ENCODE data around the gene LTBP2. TPM values are rescaled to one million over a fixed set of nuclear protein-coding genes. Genes with fewer than 3 reads are reported as not detected.

The LTBP2 gene
- total and polyA plus RNA-seq, 2 of the 8 experiments (the other 6 are each of a cell fraction or from before 2014, with no cell fraction given) = 0.48 to 0.89 TPM

- no peak for TF ChIP-seq FOSL1 (IDR thresholded peaks at IDR 0.05; ENCODE audit: insufficient read depth, low read depth, low read length)
- no peak for TF ChIP-seq EP300 (IDR thresholded peaks at IDR 0.05; ENCODE audit: borderline replicate concordance in 1 of 2, low read depth in 2 of 2, low read length in 2 of 2)
- TF ChIP-seq POLR2AphosphoS5 (IDR thresholded peaks at IDR 0.05; ENCODE audit: low read depth, low read length) = no peak
- no peak for TF ChIP-seq RXRA (IDR thresholded peaks at IDR 0.05; ENCODE audit: insufficient read depth, low read depth, low read length)
- no peak for TF ChIP-seq BRCA1 (IDR thresholded peaks at IDR 0.05; ENCODE audit: low read depth, low read length)
- TF ChIP-seq SIX5 (IDR thresholded peaks at IDR 0.05; ENCODE audit: low read depth, low read length) = no peak
- TF ChIP-seq SAP30 (IDR thresholded peaks at IDR 0.05; ENCODE audit: insufficient read depth, insufficient replicate concordance, low read length) = no peak
- no peak for TF ChIP-seq RBBP5 (IDR thresholded peaks at IDR 0.05; ENCODE audit: borderline replicate concordance, low read depth, low read length)
- no peak for TF ChIP-seq NANOG (IDR thresholded peaks at IDR 0.05; ENCODE audit: insufficient read depth, low read depth, low read length, poor library complexity, severe bottlenecking)
- no peak for TF ChIP-seq CTBP2 (IDR thresholded peaks at IDR 0.05; ENCODE audit: borderline replicate concordance, insufficient read depth, insufficient read length, low read length)
Observed at GRCh38 chr14:74658535-74659131, 46.6 kb upstream of the LTBP2 start (continued).

Measured in H1 (cell line).